OCI-M2 (cell line): ENCODE measurements around the gene BTBD2.

ENCODE experiments used
- DNase-seq: peaks from one replicate; lab custom pipeline; 2025; ENCODE audit not compliant: unreplicated experiment; lab: John Stamatoyannopoulos, UW

The BTBD2 gene

DNA sequence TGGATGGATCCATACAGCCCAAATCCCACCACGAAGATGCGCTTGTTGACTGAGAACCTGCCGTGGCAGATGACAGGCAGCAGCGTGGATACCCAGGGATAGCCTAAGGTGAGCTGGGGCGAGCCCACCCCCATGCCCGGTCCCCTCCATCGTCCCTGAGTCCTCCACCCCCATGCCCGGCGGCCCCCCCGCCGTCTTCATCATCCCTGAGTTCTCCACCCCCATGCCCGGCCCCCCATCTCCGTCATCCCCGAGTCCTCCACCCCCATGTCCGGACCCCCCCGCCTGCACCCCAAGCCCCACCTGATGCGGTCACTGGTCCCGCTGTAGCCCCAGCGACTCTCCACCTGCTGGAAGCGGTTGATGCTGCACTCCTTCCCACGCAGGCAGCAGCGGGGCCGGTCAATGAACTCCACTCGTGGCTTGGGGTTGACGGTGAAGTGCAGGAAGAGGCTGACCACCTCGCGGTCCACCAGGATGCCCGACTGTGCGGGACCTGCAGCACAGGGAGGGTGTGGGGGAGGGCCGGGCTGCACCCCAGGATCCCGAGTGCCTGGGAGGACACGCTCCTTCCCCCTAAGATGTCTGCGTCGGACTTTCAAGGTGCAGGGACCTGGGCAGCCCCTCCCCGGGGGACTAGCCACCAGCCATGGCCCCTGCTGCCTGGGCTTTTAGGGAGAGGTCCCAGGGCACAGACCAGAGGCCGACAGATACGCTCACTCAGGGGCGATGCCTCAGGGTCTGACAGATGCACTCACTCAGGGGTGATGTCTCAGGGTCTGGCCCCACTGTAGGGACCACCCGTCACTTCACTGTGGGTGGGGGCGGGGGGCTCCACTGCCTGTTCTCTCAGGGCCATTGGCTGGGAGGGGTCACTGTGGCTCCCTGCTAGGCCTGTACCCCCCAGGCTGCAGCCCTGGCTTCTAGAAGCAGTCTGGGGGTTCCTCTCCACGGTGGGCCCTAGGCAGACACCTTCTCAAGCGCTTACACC is 28.0 kb downstream of the BTBD2 start:
- no peak for DNase-seq

DNA sequence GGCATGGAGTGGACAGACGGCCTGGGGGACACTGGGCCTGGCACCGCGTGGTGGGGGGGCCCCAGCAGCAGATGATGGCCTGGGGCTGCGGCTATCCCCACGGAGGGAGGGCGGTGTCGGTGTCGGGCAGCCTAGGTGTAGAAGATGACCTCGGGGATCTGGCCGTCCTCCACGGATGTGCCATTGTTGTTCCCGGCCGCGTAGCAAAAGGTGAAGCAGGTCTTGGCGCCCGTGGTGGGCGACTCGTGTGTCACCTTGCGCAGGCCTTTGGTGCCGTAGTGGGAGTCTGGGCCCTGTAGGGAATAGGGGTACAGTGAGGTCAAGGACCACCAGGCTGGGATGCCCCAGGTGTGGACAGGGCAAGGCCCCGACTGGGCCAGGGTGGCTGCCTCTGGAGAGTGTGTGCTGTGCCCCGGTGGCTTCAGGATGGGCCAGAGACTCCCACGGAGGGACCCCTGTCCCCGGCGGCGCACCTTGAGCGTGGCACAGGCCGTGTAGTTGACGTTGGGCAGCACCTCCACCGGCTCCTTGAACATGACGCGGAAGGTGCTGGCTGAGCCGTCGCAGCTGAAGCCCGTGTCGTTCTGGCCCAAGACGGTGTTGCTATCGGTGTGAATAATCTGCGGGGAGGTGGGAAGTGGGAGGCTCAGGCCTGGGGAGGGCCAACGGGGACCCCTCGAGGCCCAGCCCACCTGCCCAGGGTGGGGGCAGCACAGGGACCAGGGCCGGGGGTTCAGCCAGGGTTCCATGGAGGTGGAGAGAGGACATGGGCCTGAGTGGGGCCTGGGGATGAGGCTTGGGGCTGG is 29.0 kb downstream of the BTBD2 start:
- DNase-seq: no peak

GRCh38 chr19:1985588-1986356 is 29.7 kb downstream of the BTBD2 start:
- DNase-seq: no peak

- DNase-seq: no peak
These were observed 31.2 kb downstream of the BTBD2 start for GRCh38 chr19:1984357-1984756.

DNA sequence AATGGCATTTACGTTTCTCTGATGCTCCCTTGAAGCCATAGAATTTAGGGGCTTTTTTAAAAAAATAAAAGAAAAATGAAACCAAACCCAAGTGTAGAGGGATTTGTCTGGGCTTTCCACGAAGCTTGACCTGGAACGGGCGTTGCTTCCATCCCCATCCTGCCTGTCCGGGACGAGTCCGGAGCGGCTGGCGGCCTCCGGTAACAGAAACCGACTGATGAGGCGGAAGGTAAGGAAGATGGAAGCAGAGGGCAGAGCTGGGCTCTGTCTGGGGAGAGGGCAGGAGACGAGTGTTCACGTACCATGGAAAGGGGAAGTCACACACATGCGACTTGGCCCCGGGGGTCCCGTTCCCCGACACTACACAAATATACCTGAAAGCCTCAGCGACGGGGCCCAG is 34.3 kb downstream of the BTBD2 start:
- no peak for DNase-seq

DNA sequence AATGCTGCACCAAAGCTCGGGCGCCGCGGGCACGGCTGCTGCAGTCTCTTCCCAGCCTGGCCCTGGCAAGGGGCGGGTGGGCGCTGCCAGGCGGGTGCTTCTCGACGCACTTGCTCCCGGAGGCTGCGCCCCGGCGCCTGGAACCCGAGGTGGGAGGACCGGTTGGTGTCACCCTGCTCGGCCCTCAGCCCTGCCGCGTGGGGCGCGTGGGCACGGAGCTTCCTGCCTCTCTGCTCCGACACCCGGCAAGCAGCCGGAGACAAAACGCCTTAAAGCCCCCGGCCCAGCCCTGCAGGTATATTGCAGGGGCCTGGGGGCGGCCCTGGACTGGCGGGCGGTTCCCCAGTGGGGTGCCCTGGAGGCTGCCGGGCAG is 34.7 kb downstream of the BTBD2 start:
- no peak for DNase-seq

DNA sequence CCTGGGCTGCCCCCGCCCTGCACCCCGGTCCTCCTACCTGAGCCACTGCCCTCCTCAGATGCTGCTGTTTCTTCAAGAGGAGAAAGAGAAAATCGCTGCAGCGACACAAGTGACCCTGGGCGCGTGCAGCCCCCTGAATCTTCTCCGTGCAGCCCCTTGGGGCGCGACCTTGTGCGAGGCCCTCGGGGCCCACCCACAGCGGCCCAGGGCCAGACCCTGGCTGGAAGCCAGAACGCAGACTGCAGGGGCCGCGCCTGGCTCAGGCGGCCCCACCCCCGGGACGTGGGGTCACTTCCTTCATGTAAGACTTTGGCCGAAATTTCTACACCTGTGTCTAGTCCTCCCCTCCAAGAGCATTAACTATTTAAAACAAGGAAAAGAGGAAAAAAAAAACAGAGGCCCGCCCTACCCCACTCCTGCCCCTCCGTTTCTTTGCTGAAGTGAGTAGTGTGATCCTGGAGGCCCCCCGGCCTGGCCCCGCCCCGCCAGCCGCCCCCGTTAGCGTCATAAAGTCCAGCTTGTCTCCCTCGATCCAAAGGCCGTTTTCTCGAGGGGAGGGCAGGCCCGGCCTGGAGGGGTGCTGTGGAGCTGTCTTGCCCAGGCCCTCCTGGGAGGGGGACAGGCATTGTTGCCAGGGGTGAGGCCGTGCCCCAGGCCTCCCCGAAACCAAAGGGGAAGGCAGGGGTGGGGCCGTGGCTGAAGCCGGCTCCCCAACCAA is 35.3 kb downstream of the BTBD2 start:
- DNase-seq: no peak

DNA sequence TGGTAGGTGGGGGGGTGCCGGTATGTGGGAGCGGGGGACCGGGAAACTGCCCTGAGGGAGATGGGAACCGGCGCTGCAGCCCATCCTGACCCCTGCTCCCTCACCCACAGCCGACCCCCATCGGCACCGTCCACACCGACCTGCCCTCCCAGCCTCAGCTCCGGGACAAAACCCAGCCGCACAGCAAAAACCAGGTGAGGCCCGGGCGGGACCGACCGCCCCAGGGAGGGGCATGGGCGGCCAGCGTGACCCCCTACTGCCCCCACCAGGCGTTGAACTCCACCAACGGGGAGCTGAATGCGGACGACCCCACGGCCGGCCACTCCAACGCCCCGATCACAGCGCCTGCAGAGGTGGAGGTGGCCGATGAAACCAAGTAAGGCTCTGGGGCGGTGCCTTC is 35.9 kb downstream of the BTBD2 start:
- no peak for DNase-seq

DNA sequence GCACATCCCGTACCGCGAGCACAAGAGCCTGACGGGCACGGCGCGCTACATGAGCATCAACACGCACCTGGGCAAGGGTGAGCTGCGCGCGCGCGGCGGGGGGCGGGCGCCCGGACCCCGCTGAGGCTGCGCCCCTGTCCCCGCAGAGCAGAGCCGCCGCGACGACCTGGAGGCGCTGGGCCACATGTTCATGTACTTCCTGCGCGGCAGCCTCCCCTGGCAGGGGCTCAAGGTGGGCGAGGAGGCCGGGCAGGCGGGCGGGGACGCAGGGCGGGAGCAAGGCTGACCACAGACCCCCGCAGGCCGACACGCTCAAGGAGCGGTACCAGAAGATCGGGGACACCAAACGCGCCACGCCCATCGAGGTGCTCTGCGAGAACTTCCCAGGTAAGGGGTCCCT is 36.5 kb downstream of the BTBD2 start:
- DNase-seq: no peak

GRCh38 chr19:1978346-1978894 is 37.1 kb downstream of the BTBD2 start:
- DNase-seq: no peak

- no peak for DNase-seq
These were observed 38.4 kb downstream of the BTBD2 start for GRCh38 chr19:1977120-1977519.

- DNase-seq: no peak
These were observed 40.4 kb downstream of the BTBD2 start for GRCh38 chr19:1975162-1975480.

DNA sequence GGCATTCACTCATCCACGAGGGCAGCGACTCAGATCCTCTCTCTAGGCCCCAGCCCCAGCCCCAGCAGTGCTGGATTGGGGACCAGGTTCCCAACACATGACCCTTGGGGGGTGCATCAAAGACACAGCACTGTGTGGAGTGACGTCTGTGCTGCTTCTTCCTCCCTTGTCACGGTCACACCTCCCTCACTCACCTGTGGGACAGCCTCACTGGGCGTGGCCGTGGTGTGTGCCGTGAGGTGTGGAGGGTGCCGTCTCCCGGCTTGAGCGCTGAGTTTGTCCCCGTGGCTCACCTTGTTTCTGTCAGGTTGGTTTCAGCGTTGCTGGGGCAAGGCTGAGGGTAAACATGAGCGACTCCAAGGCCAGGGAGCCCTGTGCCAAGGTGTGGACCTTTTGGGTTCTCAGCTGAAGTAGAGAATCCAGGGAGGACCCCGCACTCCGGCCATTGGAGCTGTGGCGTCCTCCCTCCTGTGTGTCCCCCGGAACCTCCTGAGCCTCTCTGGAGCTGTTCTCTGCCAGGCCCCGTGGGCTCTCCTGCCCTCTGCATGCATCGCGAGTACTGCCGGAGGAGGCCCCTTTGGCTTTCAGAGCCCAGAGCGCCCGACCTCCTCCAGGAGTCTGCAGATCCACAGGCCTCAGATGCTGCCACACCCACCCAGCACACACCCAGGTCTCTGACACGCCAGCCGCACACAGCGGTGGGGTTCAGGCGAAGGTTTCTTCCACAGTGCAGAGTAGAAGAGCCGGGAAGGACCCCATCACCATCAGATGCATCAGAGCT is 40.9 kb downstream of the BTBD2 start:
- DNase-seq: no peak

GRCh38 chr19:1970806-1971502 is 44.6 kb downstream of the BTBD2 start:
- DNase-seq: no peak

- DNase-seq: no peak
These were observed 45.3 kb downstream of the BTBD2 start for GRCh38 chr19:1970003-1970805.

DNA sequence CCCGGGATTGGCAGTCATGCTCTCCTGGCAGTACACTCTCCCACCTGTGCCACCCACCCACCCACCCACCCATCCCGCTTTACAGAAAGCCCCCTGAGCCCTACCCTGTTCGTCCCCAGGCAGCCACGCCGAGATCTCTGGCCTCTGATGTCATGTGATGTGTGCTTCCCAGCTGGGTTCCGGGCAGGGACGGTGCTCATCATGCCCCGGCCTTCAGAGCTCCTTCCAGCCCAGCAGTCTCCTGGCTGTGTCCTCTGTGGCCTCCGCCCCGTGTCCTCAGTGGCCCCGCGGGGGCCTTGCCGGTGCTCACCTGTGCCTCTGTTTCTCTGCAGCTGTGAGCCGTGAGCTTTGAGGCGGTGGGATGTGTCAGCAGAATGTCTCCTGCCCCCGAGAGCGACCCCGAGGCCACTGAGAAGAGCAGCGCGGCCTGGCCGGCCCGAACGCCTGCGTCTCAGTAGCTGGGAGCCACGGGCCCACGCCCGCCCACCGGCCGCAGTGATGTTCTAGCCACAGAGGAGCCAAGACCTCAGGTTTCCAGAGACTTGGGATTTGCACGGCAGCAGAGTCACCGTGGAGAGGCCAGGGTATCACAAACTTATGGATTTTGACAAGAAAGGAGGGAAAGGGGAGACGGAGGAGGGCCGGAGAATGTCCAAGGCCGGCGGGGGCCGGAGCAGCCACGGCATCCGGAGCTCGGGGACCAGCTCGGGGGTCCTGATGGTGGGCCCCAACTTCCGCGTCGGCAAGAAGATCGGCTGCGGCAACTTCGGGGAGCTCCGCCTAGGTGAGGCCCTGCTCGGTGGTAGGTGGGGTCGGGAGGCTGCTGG is 46.1 kb downstream of the BTBD2 start:
- DNase-seq: no peak
